GM12892 (cell line): ENCODE results near the gene ZIC4.

ENCODE experiments used
- POLR2A ChIP-seq: IDR thresholded peaks from 2 replicates; pipeline ENCODE4 v1.6.1; 2011; ENCODE audit warnings: low read depth, low read length, control low read depth
- POLR2AphosphoS5 ChIP-seq: IDR thresholded peaks from 2 replicates; pipeline ENCODE4 v1.6.1; 2011; ENCODE audit warnings: low read depth, low read length, control low read depth
- TAF1 ChIP-seq: IDR thresholded peaks from 2 replicates; pipeline ENCODE4 v1.6.1; 2011; ENCODE audit warnings: low read depth, mild to moderate bottlenecking, control low read depth, low read length, borderline replicate concordance

DNA sequence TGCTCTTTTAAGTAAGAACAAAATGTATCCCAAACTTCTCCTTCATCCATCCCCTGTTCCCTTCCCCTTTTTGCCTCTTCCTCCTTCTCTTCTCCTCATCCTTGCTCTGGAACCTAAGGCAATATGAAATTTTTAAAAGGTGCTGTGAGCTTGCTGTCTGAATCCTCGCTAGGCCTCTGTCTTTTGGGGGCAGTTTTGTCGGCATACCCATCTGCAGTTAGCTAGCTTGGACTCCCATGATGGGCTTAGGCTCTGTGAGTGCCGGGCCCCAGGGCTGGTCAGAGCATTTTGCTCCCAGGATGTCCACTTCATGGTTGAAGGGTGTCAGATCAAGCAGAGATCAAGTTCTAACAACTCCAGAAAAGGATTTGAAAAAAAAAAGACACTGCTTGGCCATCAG lies 21.4 kb upstream of the ZIC4 start:
- TF ChIP-seq TAF1 (no peak), POLR2A (no peak), POLR2AphosphoS5 (no peak)
